Measurements from ENCODE around the gene SSTR3.
"Not testable (repeated sequence)": the region's sequence is repeated elsewhere in the genome, so short reads cannot be mapped to it uniquely, and the experiment has no call there.

SSTR3 gene

GRCh38 chr22:37181681-37182080 lies 30.6 kb downstream of the SSTR3 start:
- DNase-seq (ENCODE audit: low read depth in 2 of 2) = no peak

GRCh38 chr22:37180531-37181231 lies 31.6 kb downstream of the SSTR3 start:
- DNase-seq (ENCODE audit: low read depth in 2 of 2) = no peak

GRCh38 chr22:37179622-37180420 lies 32.5 kb downstream of the SSTR3 start:
- DNase-seq (ENCODE audit: low read depth in 2 of 2) = no peak

GRCh38 chr22:37179126-37179470 lies 33.2 kb downstream of the SSTR3 start:
- DNase-seq (ENCODE audit: low read depth in 2 of 2) = no peak

- DNase-seq (ENCODE audit: low read depth in 2 of 2) = no peak
Measured at GRCh38 chr22:37178350-37179125, 33.7 kb downstream of the SSTR3 start.

- DNase-seq (ENCODE audit: low read depth in 2 of 2) = no peak
Measured at GRCh38 chr22:37177755-37178154, 34.5 kb downstream of the SSTR3 start.

- DNase-seq (ENCODE audit: low read depth in 2 of 2) = no peak
Measured at GRCh38 chr22:37177221-37177620, 35.1 kb downstream of the SSTR3 start.

GRCh38 chr22:37176464-37177061 lies 35.7 kb downstream of the SSTR3 start:
- no peak for DNase-seq (ENCODE audit: low read depth in 2 of 2)

- no peak for DNase-seq (ENCODE audit: low read depth in 2 of 2)
Measured at GRCh38 chr22:37175414-37176281, 36.6 kb downstream of the SSTR3 start.

- no peak for DNase-seq (ENCODE audit: low read depth in 2 of 2)
Measured at GRCh38 chr22:37174964-37175363, 37.3 kb downstream of the SSTR3 start.

- DNase-seq (ENCODE audit: low read depth in 2 of 2) = no peak
Measured at GRCh38 chr22:37173709-37174108, 38.6 kb downstream of the SSTR3 start.

GRCh38 chr22:37172266-37173245 lies 39.7 kb downstream of the SSTR3 start:
- DNase-seq (ENCODE audit: low read depth in 2 of 2) = no peak

GRCh38 chr22:37171662-37172061 lies 40.6 kb downstream of the SSTR3 start:
- DNase-seq (ENCODE audit: low read depth in 2 of 2) = no peak

- DNase-seq (ENCODE audit: low read depth in 2 of 2) = not testable (repeated sequence)
Measured at GRCh38 chr22:37170689-37171405, 41.4 kb downstream of the SSTR3 start.

GRCh38 chr22:37169947-37170688 lies 42.2 kb downstream of the SSTR3 start:
- DNase-seq (ENCODE audit: low read depth in 2 of 2) = no peak

GRCh38 chr22:37169406-37169805 lies 42.9 kb downstream of the SSTR3 start:
- DNase-seq (ENCODE audit: low read depth in 2 of 2) = no peak

GRCh38 chr22:37167981-37168647 lies 44.2 kb downstream of the SSTR3 start:
- DNase-seq (ENCODE audit: low read depth in 2 of 2) = no peak
